H1 (cell line): ENCODE results near the gene KCNAB2. TPM values are rescaled to one million over a fixed set of nuclear protein-coding genes. Genes with fewer than 3 reads are reported as not detected.
A peak's percentile ranks its signal among the peaks of the same experiment; 100 is the strongest.

Experiments
- CTCF ChIA-PET: fragments of 300-600 bp; sonication (Branson Sonifier 250); formaldehyde crosslinking; loops from one replicate; lab custom pipeline; 2021; ENCODE audit not compliant: partially characterized antibody; lab: Charles Lee
- POLR2A ChIA-PET: fragments of 300-600 bp; sonication (Branson Sonifier 250); formaldehyde crosslinking; loops from one replicate; lab custom pipeline; 2021; ENCODE audit warnings: inconsistent platforms; ENCODE audit not compliant: partially characterized antibody; lab: Charles Lee
- DNase-seq, 2 experiments: peaks; one replicate each; pipeline versions ENCODE4 v3.0.0 to v3.0.0-alpha.2; 2010 to 2022; ENCODE audit warnings: low spot score in 2 of 2, low read depth in 1 of 2, mixed read lengths in 1 of 2
- FAIRE-seq: peaks from 2 replicates; lab custom pipeline; 2011; peaks lifted over from hg19 to GRCh38; lab: Jason Lieb, UNC
- H2AFZ ChIP-seq: 2 replicates; pipeline ENCODE4 v1.8.1; 2012; ENCODE audit warnings: low read length, inconsistent platforms
- H2AK5ac ChIP-seq: 2 replicates; pipeline ENCODE4 v1.6.1; 2013; ENCODE audit warnings: low read depth, low read length
- H2BK120ac ChIP-seq: replicated peaks from 2 replicates; pipeline ENCODE3; 2013; ENCODE audit warnings: low read depth, low read length, inconsistent platforms
- H2BK12ac ChIP-seq: 2 replicates; pipeline ENCODE4 v1.6.1; 2013; ENCODE audit warnings: low read depth, low read length
- H2BK15ac ChIP-seq: 2 replicates; pipeline ENCODE4 v1.6.1; 2013; ENCODE audit warnings: low read length
- H2BK20ac ChIP-seq: 2 replicates; pipeline ENCODE4 v1.6.1; 2013; ENCODE audit warnings: low read length
- H2BK5ac ChIP-seq: 2 replicates; pipeline ENCODE4 v1.6.1; 2013; ENCODE audit warnings: low read depth, low read length
- H3K14ac ChIP-seq: 2 replicates; pipeline ENCODE4 v1.6.1; 2013; ENCODE audit warnings: inconsistent platforms; ENCODE audit not compliant: insufficient read length
- H3K18ac ChIP-seq: 2 replicates; pipeline ENCODE4 v1.6.1; 2013; ENCODE audit warnings: low read length; ENCODE audit errors: extremely low read depth
- H3K23ac ChIP-seq: 2 replicates; pipeline ENCODE4 v1.6.1; 2013; ENCODE audit warnings: inconsistent platforms; ENCODE audit not compliant: insufficient read length
- H3K23me2 ChIP-seq: 2 replicates; pipeline ENCODE4 v1.6.1; 2013; ENCODE audit warnings: low read depth, low read length
- H3K27ac ChIP-seq: 2 replicates; pipeline ENCODE4 v1.6.1; 2011; ENCODE audit warnings: low read depth, low read length, inconsistent platforms
- H3K27me3 ChIP-seq, 4 experiments: replicated peaks in 1 of 4; 1 replicate in 1 of 4; 2 replicates in 3 of 4; pipeline versions ENCODE4 v1.6.1 to v1.8.1; 2011 to 2013; ENCODE audit warnings: low read length in 3 of 4, mild to moderate bottlenecking in 3 of 4, inconsistent platforms in 2 of 4, mixed read lengths in 2 of 4, moderate library complexity in 1 of 4; ENCODE audit not compliant: control insufficient read depth in 3 of 4, insufficient read depth in 3 of 4; ENCODE audit errors: extremely low read depth in 1 of 4
- H3K36me3 ChIP-seq, 4 experiments: 2 replicates each; pipeline versions ENCODE4 v1.6.1 to v1.8.1; 2011 to 2013; ENCODE audit warnings: mild to moderate bottlenecking in 4 of 4, low read length in 3 of 4, moderate library complexity in 2 of 4, control low read depth in 1 of 4, inconsistent platforms in 1 of 4; ENCODE audit not compliant: insufficient read depth in 4 of 4, control insufficient read depth in 2 of 4
- H3K4ac ChIP-seq: replicated peaks from 2 replicates; pipeline ENCODE3; 2013; ENCODE audit warnings: low read length, low read depth, mixed read lengths, inconsistent platforms; ENCODE audit not compliant: insufficient read length
- H3K4me1 ChIP-seq, 4 experiments: replicated peaks in 1 of 4; 1 replicate in 1 of 4; 2 replicates in 3 of 4; pipeline versions ENCODE4 v1.6.1 to v1.8.1; 2011 to 2013; ENCODE audit warnings: low read length in 3 of 4, inconsistent platforms in 2 of 4, mixed read lengths in 1 of 4; ENCODE audit not compliant: insufficient read depth in 4 of 4, control insufficient read depth in 3 of 4
- H3K4me2 ChIP-seq, 2 experiments: 2 replicates each; pipeline versions ENCODE4 v1.6.1 to v1.8.1; 2011 to 2013; ENCODE audit warnings: low read depth in 2 of 2, low read length in 2 of 2, control low read depth in 1 of 2, inconsistent platforms in 1 of 2, mild to moderate bottlenecking in 1 of 2; ENCODE audit not compliant: insufficient read depth in 1 of 2
- H3K4me3 ChIP-seq, 4 experiments: fragments of 200-600, 300-600 bp in 1 of 4; sonication (generic), shearing (Covaris generic), sonication (Bioruptor Twin) in 1 of 4; 2 replicates each; pipeline versions ENCODE4 v1.5.1 to v1.8.1; 2011 to 2016; ENCODE audit warnings: low read length in 4 of 4, low read depth in 3 of 4, control low read depth in 2 of 4, inconsistent platforms in 2 of 4, mild to moderate bottlenecking in 2 of 4, mixed read lengths in 1 of 4, moderate library complexity in 1 of 4; ENCODE audit not compliant: insufficient read depth in 2 of 4; ENCODE audit errors: extremely low read depth in 1 of 4
- H3K56ac ChIP-seq: replicated peaks from 2 replicates; pipeline ENCODE3; 2013; ENCODE audit warnings: low read depth, mild to moderate bottlenecking, mixed read lengths, low read length, inconsistent platforms; ENCODE audit not compliant: insufficient read length
- H3K79me1 ChIP-seq: 2 replicates; pipeline ENCODE4 v1.6.1; 2013; ENCODE audit warnings: low read depth, low read length, control low read depth
- H3K79me2 ChIP-seq, 2 experiments: 2 replicates each; pipeline versions ENCODE4 v1.6.1 to v1.8.1; 2012 to 2013; ENCODE audit warnings: low read length in 2 of 2, mild to moderate bottlenecking in 2 of 2, inconsistent platforms in 1 of 2; ENCODE audit not compliant: insufficient read depth in 2 of 2, control insufficient read depth in 1 of 2
- H3K9ac ChIP-seq, 4 experiments: replicated peaks in 1 of 4; 1 replicate in 1 of 4; 2 replicates in 3 of 4; pipeline versions ENCODE4 v1.6.1 to v1.8.1; 2011 to 2013; ENCODE audit warnings: low read depth in 3 of 4, low read length in 3 of 4, control low read depth in 2 of 4, mild to moderate bottlenecking in 2 of 4, moderate library complexity in 2 of 4, inconsistent platforms in 1 of 4; ENCODE audit errors: extremely low read depth in 1 of 4
- H3K9me3 ChIP-seq, 2 experiments: 2 replicates each; pipeline versions ENCODE4 v1.6.1 to v1.8.1; 2012 to 2013; ENCODE audit warnings: mild to moderate bottlenecking in 2 of 2, moderate library complexity in 2 of 2, control low read depth in 1 of 2, inconsistent platforms in 1 of 2, low read depth in 1 of 2, low read length in 1 of 2, mixed read lengths in 1 of 2; ENCODE audit not compliant: insufficient read depth in 2 of 2
- H4K20me1 ChIP-seq, 2 experiments: replicated peaks in 1 of 2; 2 replicates each; pipeline versions ENCODE3 to v1.8.1; 2011 to 2013; ENCODE audit warnings: inconsistent platforms in 2 of 2, low read length in 2 of 2, mild to moderate bottlenecking in 1 of 2; ENCODE audit not compliant: insufficient read depth in 2 of 2, control insufficient read depth in 1 of 2
- H4K5ac ChIP-seq: 2 replicates; pipeline ENCODE4 v1.6.1; 2013; ENCODE audit warnings: low read length, low read depth, mixed read lengths, inconsistent platforms; ENCODE audit not compliant: insufficient read length
- H4K8ac ChIP-seq: 2 replicates; pipeline ENCODE4 v1.8.0; 2013; ENCODE audit warnings: mild to moderate bottlenecking, moderate library complexity, low read length, inconsistent platforms; ENCODE audit not compliant: insufficient read depth; ENCODE audit errors: extremely low read depth
- H4K91ac ChIP-seq: replicated peaks from 2 replicates; pipeline ENCODE3; 2013; ENCODE audit warnings: low read length, mixed read lengths, inconsistent platforms; ENCODE audit not compliant: insufficient read length
- CBX5 ChIP-seq: fragments of 300-800, 300-1000 bp; sonication (generic); IDR thresholded peaks from 2 replicates; pipeline ENCODE4 v1.7.1; 2016; ENCODE audit warnings: antibody characterized with exemption, low read length, low read depth
- HDAC6 ChIP-seq: IDR thresholded peaks from one replicate; pipeline ENCODE4 v1.7.1; 2012; ENCODE audit warnings: low read depth, mild to moderate bottlenecking, inconsistent platforms, low read length, moderate library complexity
- MAFK ChIP-seq: IDR thresholded peaks from 2 replicates; pipeline ENCODE4 v1.6.1; 2012; ENCODE audit warnings: low read depth, mild to moderate bottlenecking, improper control_type of control experiment, low read length
- NANOG ChIP-seq: IDR thresholded peaks from 2 replicates; pipeline ENCODE4 v1.6.1; 2011; ENCODE audit warnings: low read length, low read depth, mild to moderate bottlenecking, inconsistent platforms; ENCODE audit not compliant: insufficient read depth, poor library complexity, severe bottlenecking
- RAD21 ChIP-seq, 2 experiments: IDR thresholded peaks in 1 of 2; conservative IDR thresholded peaks in 1 of 2; 2 replicates each; pipeline ENCODE4 v1.6.1; 2011; ENCODE audit warnings: low read depth in 2 of 2, low read length in 2 of 2, improper control_type of control experiment in 1 of 2, inconsistent platforms in 1 of 2, mild to moderate bottlenecking in 1 of 2, moderate library complexity in 1 of 2
- RBBP5 ChIP-seq: IDR thresholded peaks from 2 replicates; pipeline ENCODE4 v1.7.1; 2012; ENCODE audit warnings: low read depth, mild to moderate bottlenecking, inconsistent platforms, low read length, moderate library complexity, borderline replicate concordance
- SAP30 ChIP-seq: fragments of 300-600 bp; sonication (generic); IDR thresholded peaks from 2 replicates; pipeline ENCODE4 v1.7.1; 2012; ENCODE audit warnings: low read length, moderate library complexity, mild to moderate bottlenecking, inconsistent platforms; ENCODE audit not compliant: insufficient read depth, insufficient replicate concordance
- WGBS, 2 experiments: shearing (Covaris generic) in 1 of 2; methylation state at CpG; one replicate each; pipeline versions ENCODE4 v1.1.6 to v1.1.7; 2013 to 2015; ENCODE audit warnings: low lambda C conversion rate in 2 of 2, mixed read lengths in 2 of 2, inconsistent platforms in 1 of 2, low coverage in 1 of 2, missing lambda C conversion rate in 1 of 2; ENCODE audit not compliant: insufficient replicate concordance in 2 of 2, insufficient coverage in 1 of 2, insufficient read length in 1 of 2; ENCODE audit errors: extremely low coverage in 1 of 2, missing lambda C conversion rate in 1 of 2; 5-methylcytosine and 5-hydroxymethylcytosine counted together
- polyA plus RNA-seq, 7 experiments: library from polyadenylated mRNA; depleted of rRNA in 3 of 7; stranded (reverse) in 5 of 7; unstranded in 2 of 7; fragments of >200 nt in 5 of 7; fragments of 200-250 nt in 2 of 7; gene quantifications; 1 replicate in 5 of 7; 2 replicates in 1 of 7; 4 replicates in 1 of 7; pipeline versions ENCODE4 v1.2.1 to v1.2.3, GENCODE V29; 2011 to 2013; ENCODE audit warnings: missing spikeins in 2 of 7, mixed read lengths in 2 of 7
- total RNA-seq: library from RNA; stranded (reverse); fragmentation: NEBNext Ultra II Directional; extraction: Animal tissue kit (Norgen Biotek cat#: 25700); gene quantifications from 2 replicates; pipeline ENCODE4 v1.2.1, GENCODE V29; 2021
- TF ChIP-seq, protein P1 (sequence below): IDR thresholded peaks from 2 replicates; pipeline ENCODE4 v1.6.1; 2011; ENCODE audit warnings: low read length, improper control_type of control experiment
- TF ChIP-seq, protein P2 (sequence below): IDR thresholded peaks from 2 replicates; pipeline ENCODE4 v1.6.1; 2012; ENCODE audit warnings: low read length, inconsistent platforms

Gene KCNAB2
- total and polyA plus RNA-seq, 2 of the 8 experiments (the other 6 are each of a cell fraction or from before 2014, with no cell fraction given), result 4.5 to 7.0 TPM

DNA sequence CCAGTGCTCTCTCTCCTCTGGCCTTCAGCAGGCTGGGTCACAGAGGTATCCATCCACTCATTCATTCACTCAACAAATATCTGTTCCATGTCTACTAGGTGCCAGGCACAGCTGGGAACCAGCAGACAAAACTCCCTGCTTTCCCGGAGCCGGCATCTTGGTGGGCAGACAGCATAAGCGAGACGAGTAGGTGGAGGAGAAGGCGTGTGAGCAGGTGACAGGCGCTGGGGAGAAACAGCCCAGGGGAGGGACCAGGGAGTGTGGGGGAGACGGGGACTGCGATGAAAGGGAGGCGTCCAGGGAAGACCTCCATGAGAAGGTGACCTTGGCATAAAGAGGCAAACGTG lies 11.0 kb upstream of the KCNAB2 start:
- H2AK5ac ChIP-seq, result no peak overlapping the region
- H3K56ac ChIP-seq, result no peak overlapping the region
- H4K5ac ChIP-seq, result no peak overlapping the region
- peaks cover 12% of the 10 kb centered on the region; the same call in 1 of the 2 replicates for H3K23me2 ChIP-seq
- no peak overlapping the region for H3K18ac ChIP-seq
- H2BK15ac ChIP-seq, result 0 out of 2 replicates have a peak overlapping the region, but pooled peaks have one; percentile 63
- WGBS, 2 experiments, result 74% methylated on average over 10 of the region's 10 CpGs; no CpG with 5 or more reads in 1 of the 2 experiments
- no peak for FAIRE-seq
- H2AFZ ChIP-seq, result no peak overlapping the region
- H3K27me3 ChIP-seq, result peaks cover 0 to 5% (median 2%) of the 10 kb centered on the region in 4 experiments; a peak in 4 of 7 replicates
- H3K9me3 ChIP-seq, result no peaks in the 10 kb centered on the region
- no peak overlapping the region for H4K91ac ChIP-seq
- H3K4me3 ChIP-seq, result no peak overlapping the region
- no peak overlapping the region for H2BK20ac ChIP-seq
- DNase-seq, result no peak
- H3K27ac ChIP-seq, result no peak overlapping the region
- H3K36me3 ChIP-seq, result no peaks in the 10 kb centered on the region
- H3K79me2 ChIP-seq, result no peaks in the 10 kb centered on the region
- H2BK5ac ChIP-seq, result peak overlapping the region; percentile 22; the same call in 1 of the 2 replicates
- H2BK12ac ChIP-seq, result peak overlapping the region; percentile 75; the same call in 1 of the 2 replicates
- ChIA-PET POLR2A (interaction anchor here (1.5 kb wide), 1 partner anchor 27 kb away, joined by 4 read pairs; no protein-coding TSS in a partner anchor), CTCF (interaction anchor here (0.7 to 4.3 kb wide), 39 partner anchors 9 to 279 kb away, joined by 3 to 32 read pairs (median 5); partner anchors contain the start of gene KCNAB2)
- H4K20me1 ChIP-seq, result peaks cover 0 to 11% of the 10 kb centered on the region in 2 experiments
- H3K9ac ChIP-seq, result no peak overlapping the region
- H3K4ac ChIP-seq, result no peak overlapping the region
- H3K23ac ChIP-seq, result no peak overlapping the region
- H3K14ac ChIP-seq, result no peak overlapping the region
- H2BK120ac ChIP-seq, result no peak overlapping the region
- peaks cover 0 to 13% (median 7%) of the 10 kb centered on the region in 4 experiments; a peak in 5 of 7 replicates for H3K4me1 ChIP-seq
- H3K79me1 ChIP-seq, result peaks cover 3% of the 10 kb centered on the region; the same call in 1 of the 2 replicates
- peak overlapping the region; percentile 42; the same call in 1 of the 2 replicates for H4K8ac ChIP-seq
- H3K4me2 ChIP-seq, result peak overlapping the region; percentile 50 to 67; a peak in 2 of 4 replicates
- TF ChIP-seq, protein P1, sequence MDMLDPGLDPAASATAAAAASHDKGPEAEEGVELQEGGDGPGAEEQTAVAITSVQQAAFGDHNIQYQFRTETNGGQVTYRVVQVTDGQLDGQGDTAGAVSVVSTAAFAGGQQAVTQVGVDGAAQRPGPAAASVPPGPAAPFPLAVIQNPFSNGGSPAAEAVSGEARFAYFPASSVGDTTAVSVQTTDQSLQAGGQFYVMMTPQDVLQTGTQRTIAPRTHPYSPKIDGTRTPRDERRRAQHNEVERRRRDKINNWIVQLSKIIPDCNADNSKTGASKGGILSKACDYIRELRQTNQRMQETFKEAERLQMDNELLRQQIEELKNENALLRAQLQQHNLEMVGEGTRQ, result no peak
- TF ChIP-seq, protein P2, sequence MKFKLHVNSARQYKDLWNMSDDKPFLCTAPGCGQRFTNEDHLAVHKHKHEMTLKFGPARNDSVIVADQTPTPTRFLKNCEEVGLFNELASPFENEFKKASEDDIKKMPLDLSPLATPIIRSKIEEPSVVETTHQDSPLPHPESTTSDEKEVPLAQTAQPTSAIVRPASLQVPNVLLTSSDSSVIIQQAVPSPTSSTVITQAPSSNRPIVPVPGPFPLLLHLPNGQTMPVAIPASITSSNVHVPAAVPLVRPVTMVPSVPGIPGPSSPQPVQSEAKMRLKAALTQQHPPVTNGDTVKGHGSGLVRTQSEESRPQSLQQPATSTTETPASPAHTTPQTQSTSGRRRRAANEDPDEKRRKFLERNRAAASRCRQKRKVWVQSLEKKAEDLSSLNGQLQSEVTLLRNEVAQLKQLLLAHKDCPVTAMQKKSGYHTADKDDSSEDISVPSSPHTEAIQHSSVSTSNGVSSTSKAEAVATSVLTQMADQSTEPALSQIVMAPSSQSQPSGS, result no peak
- TF ChIP-seq RBBP5 (no peak), HDAC6 (no peak), RAD21 (IDR thresholded peaks at IDR 0.05 in 1 of 2, conservative IDR thresholded peaks at IDR 0.05 in 1 of 2; ENCODE audit: low read depth in 2 of 2, low read length in 2 of 2) (no peak), NANOG (no peak), CBX5 (no peak), MAFK (no peak), SAP30 (no peak)
